Activated CD8-positive, alpha-beta memory T cell treated with anti-CD3 and anti-CD28 coated beads for 1 hour (primary cell): ENCODE measurements around the gene KATNIP.
"Not testable (repeated sequence)": the region's sequence is repeated elsewhere in the genome, so short reads cannot be mapped to it uniquely, and the experiment has no call there.

ENCODE experiments used
- DNase-seq, 2 donors: peaks; one replicate each; pipeline ENCODE4 v3.0.0-alpha.2; 2020; ENCODE audit warnings: low read depth in 1 of 2; ENCODE audit errors: extremely low read depth in 1 of 2

The KATNIP gene

DNA sequence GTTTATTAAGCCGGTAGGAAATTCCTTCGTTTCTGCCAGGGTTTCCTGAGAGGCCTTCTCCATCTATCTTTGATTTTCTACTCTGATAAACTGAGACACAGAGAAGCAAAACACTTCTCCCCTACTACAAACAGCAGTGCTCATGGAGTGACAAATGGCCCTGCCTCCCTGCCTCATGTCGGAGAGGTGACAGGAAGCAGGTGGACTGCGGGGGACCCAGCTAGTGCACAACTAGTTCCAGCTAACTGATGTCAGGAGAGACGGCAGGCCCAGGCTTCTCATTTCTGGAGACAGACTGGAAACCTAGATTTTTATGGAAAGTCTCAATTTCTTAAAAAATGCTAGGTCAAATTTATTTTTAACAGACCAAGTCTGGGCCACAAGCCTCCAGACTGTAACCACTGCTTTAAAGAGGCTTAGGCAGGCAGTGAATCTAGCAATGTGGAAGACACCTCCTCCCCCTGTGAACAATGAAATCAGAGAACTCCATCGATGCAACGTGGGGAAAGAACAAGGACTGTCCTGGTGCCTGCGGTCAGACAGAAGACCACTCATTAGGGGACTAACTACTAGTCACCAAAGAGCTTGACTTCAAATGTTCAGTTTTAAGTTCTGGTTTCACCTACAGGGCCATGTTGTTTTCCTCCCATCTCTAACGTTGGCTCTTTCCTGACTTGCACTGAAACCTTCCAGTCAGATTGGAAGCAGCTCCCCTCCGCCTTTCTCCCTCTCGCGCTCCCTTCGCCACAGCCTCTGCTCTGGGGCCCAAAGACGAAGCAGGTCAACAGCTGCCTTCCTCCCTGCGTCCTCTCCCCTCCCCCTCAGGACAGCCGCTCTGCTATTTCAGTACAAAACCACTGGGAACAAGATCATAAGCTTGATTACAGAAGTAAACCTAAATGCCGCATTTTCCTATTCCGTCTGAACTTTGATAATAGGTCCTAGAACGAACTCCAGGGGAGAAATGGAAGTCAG lies 17.8 kb upstream of the KATNIP start:
- no peak for DNase-seq

DNA sequence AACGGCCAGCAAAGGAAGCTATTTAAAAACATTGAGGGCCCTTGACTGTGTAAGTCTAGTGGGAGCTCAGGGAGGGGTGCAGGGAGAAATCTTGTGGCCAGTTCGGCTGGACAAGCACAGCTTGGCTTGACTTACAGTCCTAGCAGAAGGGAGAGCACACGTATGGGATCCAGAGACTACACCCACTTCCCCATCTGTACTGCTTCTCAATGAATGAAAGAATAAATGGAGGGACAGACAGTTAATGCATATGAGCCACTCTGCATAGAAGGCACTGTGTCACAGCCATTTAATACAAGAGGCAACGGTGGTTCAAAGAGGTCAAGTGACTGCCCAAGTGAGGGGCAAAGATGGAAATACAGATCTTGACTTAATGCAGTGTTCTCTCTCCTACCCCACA lies 15.7 kb upstream of the KATNIP start:
- no peak for DNase-seq

DNA sequence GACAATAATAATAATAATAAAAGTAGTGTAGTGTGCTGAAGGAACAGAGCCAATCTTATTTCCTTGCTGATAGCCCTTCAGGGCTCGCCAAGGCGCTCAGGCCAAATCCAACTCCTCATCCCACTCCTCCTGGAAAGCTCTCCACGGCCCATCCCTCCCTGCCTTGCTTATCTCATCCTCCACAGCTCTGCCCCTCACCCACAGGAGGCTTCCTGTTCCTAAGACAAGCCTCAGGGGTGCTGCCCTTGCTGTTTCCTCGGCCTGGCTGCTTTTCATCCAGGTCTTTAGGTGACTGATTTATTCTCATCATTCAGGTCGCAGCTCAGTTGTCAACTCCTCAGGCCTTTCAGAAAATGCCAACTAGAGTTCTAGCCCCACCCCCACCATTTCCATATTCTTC lies 11.4 kb upstream of the KATNIP start:
- DNase-seq: no peak

DNA sequence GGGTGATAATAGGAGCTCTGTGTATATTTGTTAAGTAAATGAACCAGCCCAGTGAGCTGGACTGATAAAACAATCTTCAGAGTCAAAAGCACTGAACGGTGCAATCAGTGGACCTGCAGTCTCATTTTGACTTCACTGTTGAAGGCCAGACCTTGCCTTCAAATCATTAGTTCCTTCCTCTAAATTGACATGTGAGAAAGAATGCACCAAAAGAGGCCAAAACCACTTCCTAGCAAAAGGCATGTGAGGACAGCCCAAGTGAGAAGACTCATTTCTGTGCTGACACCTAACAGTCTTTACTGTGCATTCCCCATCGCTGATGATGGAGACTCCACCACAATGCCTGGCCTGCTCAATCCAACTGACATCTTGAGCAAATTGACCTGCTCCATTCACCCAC lies 10.8 kb upstream of the KATNIP start:
- DNase-seq: no peak

DNA sequence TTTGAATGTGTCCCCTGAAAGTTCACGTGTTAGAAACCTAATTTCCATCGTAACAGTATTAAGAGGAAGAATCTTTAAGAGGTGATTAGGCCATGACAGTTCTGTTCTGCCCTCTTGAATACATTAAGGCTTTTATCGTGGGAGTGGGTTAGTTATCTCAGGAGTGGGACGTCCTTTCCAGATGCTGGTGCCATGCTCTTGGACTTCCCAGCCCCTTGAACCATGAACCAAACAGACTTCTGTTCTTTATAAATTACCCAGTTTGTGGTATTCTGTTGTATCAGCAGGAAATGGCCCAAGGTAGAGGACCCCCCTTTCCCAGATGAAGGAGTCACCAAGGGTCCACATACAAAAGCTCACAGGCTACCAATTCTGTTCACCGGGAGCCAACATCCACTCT lies 10.3 kb upstream of the KATNIP start:
- DNase-seq: no peak

DNA sequence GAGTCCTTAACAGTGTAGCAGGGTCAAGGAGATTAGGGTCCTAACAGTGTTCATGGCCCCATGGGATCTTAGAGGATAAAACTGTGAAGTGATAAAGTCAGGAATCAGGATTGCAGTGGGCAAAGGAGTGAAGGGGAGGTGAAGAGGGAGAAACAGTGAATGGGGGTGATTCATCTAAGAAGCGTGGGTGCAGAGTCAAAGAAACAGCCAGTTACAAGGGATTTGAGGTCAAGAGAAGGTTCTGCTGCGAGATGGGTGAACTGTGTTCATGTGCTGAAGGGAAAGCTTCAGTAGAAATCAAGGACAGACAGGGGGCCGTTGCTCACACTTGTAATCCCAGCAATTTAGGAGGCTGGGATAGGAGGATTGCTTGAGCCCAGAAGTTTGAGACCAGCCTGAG lies 6.1 kb upstream of the KATNIP start:
- DNase-seq: no peak

DNA sequence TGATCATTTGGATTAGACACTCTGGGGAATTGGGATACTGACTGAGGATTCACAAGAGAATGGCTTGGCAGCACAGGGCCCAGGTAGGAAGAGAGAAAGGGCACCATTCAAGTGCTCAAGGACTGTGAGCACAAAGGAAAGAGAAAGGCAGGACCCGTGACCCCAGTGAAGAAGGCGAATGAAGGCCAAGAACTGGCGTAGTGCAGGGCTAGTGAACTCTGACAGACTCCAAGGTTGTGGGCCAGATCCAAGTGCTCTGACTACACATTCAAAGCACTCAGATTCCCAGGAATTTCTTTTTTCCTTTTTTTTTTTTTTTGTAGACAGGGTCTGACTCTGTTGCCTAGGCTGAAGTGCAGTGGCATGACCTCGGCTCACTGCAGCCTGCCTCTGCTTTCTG lies 5.3 kb upstream of the KATNIP start:
- DNase-seq: no peak

DNA sequence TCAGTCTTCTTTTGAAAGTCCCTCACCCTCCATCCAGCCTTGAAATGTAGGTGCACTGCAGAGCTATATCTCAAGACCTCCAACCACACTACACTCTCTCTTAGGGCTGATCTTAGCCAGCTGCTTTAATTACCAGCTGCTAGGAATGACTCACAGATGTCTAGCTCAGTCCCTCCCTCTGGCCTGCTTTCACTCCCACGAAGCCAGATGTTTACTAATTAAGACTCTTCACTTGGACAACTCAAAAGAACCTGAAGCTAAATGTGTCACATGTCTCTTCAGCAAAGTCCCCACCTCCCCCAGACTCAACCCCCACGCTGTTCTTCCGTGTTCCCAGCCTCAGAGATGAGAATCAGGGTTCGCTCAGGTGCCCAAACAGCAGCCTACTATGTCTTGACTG lies 2.8 kb upstream of the KATNIP start:
- DNase-seq: no peak

DNA sequence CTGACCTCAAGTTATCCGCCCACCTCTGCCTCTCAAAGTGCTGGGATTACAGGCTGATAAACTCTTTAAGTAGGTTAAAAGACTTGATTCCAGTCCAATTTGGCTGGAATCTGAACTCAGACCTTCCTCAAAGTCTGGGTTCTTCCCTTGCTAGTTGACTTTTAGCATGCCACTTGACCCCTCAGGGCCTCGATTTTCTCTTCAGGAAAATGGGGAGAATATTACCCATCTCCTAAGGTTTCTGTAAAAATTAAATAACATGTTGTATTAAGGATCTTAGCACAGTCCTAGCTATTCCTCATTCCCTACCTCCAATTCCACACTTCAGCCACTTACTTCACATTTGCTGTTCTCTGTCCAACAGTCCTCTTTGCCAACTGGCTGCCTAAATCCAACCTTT lies 2.1 kb upstream of the KATNIP start:
- no peak for DNase-seq

DNA sequence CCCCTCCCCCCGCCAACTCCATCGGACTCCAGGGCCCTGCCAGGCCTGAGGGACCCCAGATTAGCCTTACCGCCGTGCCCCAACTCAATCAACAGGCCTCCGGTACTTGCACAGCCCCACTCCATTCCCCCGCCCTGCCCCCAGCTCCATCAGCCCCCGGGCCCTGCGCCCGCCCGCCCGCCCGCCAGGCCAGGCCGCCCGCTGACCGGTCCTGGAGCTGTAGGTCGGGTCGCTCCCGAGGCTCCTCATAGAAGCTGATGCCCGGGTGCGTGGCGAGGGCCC lies 539 bp upstream of the KATNIP start:
- no peak for DNase-seq

DNA sequence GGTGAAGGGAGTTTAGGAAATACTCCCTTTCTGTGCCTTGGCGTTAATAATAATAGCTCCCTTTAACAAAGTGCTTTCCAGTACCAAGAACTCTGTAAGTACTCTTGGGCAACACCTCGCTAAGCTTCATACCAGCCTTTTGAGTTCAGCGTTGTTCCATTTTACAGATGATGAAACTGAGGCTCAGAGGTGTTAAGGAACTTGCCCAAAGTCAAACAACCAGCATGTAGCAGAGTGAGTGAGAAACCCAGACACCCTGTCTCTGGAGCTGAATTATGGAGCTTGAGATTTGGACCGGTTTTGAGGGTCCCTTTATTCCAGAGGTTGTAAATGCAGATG lies 607 bp downstream of the KATNIP start:
- no peak for DNase-seq

DNA sequence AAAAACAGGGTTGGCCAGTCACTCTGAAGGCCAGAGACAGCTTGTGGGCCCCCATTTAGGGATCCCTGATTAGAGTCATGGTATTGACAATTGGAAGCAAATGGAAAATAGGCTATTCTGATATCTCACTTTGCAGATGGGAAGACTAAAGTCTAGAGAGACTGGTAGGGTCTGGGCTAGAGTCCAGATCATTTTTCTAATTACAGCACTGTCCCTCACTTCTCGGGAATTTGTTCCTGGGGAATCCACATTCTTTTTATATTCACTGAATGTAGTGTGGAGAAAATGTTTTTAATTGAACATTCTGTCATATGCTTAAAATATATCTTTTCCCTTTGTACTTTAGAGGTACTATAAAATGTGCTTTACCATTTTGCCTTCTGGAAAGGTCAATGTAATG lies 1.1 kb downstream of the KATNIP start:
- no peak for DNase-seq

DNA sequence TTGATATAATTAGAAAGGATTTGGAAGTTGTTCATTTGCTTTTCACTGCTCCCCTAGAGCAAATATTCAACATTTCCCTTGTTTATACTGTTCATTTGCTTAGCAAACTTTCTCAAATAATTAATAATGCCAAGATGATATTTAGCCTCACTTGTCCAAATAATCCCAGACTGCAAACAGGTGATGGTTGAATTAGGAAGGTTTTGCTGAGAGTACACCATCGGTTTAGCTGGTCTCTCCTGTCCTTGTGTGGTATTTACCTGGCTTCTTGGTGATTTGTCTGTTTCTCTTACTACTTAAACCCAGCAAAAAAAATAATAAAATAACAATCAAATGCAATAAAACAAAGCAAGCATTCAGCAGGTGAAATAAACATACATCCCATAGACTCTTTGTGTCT lies 6.5 kb downstream of the KATNIP start:
- no peak for DNase-seq

DNA sequence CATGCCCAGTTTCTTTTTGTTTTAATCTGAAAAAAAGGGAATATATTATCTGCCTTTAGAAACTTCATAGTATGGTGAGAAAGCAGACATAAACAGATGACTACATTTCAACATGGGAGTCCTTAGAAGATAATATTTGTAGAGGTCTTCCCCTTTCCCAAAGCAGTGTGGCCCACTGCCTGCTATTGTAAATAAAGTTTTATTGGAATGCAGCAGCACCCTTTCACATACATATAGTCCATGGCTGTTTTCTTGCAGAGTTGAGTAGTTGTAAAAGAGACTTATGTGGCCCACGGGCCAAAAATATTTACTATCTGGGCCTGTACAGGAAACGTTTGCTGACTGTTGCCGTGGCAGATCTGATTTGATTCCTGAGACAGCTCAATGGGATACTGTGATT lies 8.5 kb downstream of the KATNIP start:
- DNase-seq: no peak

DNA sequence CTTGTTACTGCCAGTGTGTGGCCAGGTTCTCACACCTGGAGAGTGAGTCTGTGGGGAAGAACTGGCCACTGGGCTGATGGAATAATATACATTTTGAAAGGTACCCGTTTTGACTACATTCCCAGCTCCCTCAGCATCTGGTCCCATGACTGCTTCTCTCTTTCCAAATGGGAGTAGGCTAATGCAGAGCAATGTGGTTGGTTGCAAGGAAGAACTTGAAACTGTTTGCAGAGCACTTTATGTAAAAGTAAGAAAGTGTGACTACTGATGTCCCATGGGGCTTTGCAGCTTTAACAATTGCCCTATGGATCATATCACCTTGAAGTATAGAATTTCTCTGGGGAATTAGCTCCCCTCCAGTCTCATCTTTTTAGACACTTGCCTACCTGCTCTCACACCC lies 9.0 kb downstream of the KATNIP start:
- DNase-seq: no peak

DNA sequence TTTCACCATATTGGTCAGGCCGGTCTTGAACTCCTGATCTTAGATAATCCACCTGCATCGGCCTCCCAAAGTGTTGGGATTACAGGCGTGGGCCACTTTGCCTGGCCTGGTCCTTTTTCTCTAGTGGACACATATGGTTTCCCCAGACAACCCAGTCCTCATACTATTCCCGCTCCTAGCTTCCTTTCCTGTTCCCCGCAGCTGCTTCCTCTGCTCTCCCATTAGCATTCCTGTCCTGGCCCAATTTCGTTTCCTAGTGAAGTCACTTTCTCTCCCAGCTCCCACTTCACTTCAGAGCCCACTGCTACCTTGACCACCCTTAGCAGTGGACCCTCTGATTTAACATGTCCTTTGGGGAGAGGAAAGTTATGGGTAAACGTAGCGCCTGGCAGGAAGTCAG lies 11.3 kb downstream of the KATNIP start:
- no peak for DNase-seq

DNA sequence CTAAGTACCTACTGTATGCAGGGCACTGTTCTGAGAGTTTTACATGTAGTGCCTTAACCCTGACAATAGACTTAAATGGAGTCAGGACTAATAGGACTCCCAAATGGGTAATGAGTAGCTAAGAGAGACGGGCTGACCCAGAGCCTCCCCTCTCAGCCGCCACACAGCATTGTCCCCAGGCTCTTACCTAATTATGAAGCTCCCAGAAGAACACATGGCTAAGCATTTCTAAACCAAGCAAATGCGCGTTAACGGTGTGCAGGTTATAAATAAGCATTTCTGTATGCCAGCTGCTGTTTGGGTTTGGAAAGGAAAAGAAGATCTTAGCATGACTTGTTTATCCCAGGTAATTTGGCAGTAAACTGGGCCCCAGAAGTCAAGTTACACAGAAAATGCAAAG lies 14.3 kb downstream of the KATNIP start:
- DNase-seq: no peak

DNA sequence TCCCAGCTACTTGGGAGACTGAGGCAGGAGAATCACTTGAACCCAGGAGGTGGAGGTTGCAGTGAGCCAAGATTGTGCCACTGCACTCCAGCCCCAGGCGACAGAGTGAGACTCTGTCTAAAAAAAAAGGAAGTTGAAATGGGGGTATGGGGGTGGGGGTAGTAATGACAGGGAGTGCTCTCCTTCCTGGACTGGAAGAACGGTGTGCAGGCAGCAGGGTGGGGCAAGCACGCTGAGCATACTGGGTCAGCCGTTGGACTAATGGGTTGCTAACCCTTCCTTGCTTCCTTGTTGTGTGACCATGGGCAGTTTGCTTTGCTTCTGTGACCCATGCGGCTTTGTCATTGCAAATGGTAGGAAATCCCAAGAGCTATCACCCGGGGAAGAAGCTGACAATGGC lies 16.5 kb downstream of the KATNIP start:
- no peak for DNase-seq

DNA sequence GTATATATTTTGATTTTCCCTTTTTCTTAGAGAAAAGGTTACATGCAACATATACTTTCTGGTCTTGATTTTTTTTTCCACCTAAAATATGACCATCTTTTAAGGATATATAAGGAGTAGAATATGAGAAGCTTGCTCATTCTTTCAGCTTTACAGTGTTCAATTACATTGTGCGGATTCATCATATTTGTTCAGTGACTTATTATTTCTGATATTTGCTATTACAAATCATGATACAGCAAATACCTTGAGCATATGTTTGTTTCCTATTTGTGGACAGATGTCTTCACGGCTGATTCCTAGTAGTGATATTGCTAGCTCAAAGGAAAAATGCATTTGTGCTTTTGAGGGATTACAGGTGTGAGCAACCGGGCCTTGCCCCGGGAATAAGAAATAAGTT lies 18.1 kb downstream of the KATNIP start:
- no peak for DNase-seq

DNA sequence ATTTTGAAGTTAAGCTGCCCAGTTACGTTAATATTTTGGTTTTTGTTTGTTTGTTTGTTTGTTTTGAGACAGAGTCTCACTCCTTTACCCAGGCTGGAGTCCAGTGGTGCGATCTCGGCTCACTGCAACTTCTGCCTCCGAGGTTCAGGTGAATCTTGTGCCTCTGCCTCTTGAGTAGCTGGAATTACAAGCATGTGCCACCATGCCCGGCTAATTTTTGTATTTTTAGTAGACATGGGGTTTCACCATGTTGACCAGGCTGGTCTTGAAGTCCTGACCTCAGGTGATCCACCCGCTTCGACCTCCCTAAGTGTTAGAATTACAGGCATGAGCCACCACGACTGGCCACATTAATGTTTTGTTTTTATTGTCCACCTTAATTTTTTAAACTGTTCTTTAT lies 21.0 kb downstream of the KATNIP start:
- DNase-seq: not testable (repeated sequence)

DNA sequence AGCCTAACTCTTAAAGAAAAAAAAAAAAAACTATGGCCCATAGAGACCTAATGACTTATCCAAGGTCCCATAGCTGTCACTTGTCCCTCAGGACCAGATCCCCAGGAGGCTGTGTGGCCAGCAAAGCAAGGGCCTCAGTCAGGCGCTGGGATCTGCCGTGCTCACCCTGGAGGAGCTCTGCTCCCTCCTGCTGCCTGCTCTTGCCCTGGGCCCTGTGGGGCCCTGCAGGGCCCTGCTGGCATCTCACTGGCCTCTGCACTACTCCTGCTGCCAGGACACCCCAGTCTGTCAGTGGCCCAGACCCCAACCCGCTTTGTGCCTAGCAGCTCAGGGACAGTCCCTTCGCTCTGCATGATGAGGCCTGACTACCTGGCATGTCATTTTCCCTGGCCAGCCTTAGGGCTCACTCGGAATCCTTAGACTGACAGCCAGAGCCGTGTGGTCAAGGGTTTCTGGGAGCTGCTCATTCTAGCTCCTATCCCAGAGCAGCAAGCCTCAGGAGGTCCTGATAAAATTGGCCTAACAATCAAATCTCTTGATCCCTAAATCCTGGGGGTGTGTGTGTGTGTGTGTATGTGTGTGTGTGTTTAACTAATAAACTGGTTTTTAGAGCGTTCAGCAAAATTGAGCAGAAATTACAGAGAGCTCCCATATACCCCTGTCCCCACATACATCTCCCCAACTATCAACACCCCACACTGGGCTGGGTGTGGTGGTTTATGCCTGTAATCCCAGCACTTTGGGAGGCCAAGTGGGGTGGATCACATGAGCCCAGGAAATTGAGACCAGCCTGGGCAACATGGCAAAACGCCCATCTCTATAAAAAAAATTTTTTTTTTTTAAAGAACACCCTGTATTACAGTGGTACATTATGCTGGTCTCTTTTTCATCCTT lies 21.7 kb downstream of the KATNIP start:
- DNase-seq: no peak

DNA sequence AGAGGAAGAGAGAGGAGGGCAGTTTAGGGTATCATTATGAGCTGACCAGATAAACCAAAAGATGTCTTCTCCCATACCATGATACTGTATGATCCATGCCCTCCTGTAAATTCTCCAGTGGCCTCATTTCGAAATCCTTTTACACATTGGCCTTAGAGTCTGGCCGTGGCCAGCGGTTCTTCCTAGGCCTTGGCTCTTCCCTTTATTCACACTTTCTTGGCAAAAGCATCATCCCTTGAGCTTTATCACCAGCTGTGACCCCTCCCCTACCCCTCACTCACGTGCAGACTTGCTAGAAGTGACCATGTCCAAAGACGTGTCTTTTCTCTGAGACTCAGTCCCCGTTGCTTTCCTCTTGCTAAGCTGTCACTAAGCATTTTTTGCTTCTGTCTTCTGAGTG lies 22.8 kb downstream of the KATNIP start:
- no peak for DNase-seq
